H7 (cell line): ENCODE data around the gene NCF1. TPM values are rescaled to one million over a fixed set of nuclear protein-coding genes. Genes with fewer than 3 reads are reported as not detected.
"Not testable (repeated sequence)": the region's sequence is repeated elsewhere in the genome, so short reads cannot be mapped to it uniquely, and the experiment has no call there.

Experiments
- DNase-seq: peaks from one replicate; pipeline ENCODE4 v3.0.0; 2012
- H3K27me3 ChIP-seq: 2 replicates; pipeline ENCODE4 v1.6.0; 2011; ENCODE audit warnings: mild to moderate bottlenecking, low read length; ENCODE audit not compliant: control insufficient read depth, insufficient read depth
- H3K36me3 ChIP-seq: replicated peaks from 2 replicates; pipeline ENCODE4 v1.5.1; 2011; ENCODE audit warnings: low read length; ENCODE audit not compliant: control insufficient read depth, insufficient read depth
- H3K4me3 ChIP-seq: 2 replicates; pipeline ENCODE4 v1.5.1; 2011; ENCODE audit warnings: low read depth, mild to moderate bottlenecking, control low read depth, low read length, moderate library complexity; ENCODE audit not compliant: insufficient read depth
- total RNA-seq: library from RNA; depleted of rRNA; stranded (reverse); fragments of >200 nt; shearing (Covaris generic); gene quantifications from 2 replicates; pipeline ENCODE4 v1.2.3, GENCODE V29; 2014; rRNA removed

The NCF1 gene
- total RNA-seq, 1 experiment from 2014 or later, result 0.31 TPM

GRCh38 chr7:74830411-74830810 is 56.6 kb downstream of the NCF1 start:
- DNase-seq, H3K27me3 ChIP-seq, H3K4me3 ChIP-seq, H3K36me3 ChIP-seq: not testable (repeated sequence)

Other genes with a start within 250 kb of the NCF1 start
- gene GTF2I, start 116.3 kb upstream of the NCF1 start, total RNA-seq, result 152 and 199 TPM in 2 replicates
- gene GTF2IRD2, start 77.6 kb downstream of the NCF1 start, total RNA-seq, result 0.76 and 2.5 TPM in 2 replicates
- 22.3 and 28.5 TPM in 2 replicates for gene CASTOR2, start 190.7 kb downstream of the NCF1 start, total RNA-seq